ENCODE data around the gene SOX6.
"Not testable (repeated sequence)": the region's sequence is repeated elsewhere in the genome, so short reads cannot be mapped to it uniquely, and the experiment has no call there.

- not testable (repeated sequence) for TF ChIP-seq CTCF (conservative IDR thresholded peaks at IDR 0.05 in 1 of 2, IDR thresholded peaks at IDR 0.05 in 1 of 2; ENCODE audit: extremely low read depth in 1 of 2, insufficient read depth in 1 of 2, low read depth in 1 of 2, low read length in 2 of 2); EZH2 (IDR thresholded peaks at IDR 0.05; ENCODE audit: borderline replicate concordance, low read length)
Observed at GRCh38 chr11:16390826-16391225, 34.5 kb upstream of the SOX6 start.

Measured in mammary epithelial cell (primary cell).